ENCODE results near the gene NEU4. TPM values are rescaled to one million over a fixed set of nuclear protein-coding genes. Genes with fewer than 3 reads are reported as not detected.

The NEU4 gene
- polyA plus RNA-seq, 1 donor from 2014 or later, result not detected

DNA sequence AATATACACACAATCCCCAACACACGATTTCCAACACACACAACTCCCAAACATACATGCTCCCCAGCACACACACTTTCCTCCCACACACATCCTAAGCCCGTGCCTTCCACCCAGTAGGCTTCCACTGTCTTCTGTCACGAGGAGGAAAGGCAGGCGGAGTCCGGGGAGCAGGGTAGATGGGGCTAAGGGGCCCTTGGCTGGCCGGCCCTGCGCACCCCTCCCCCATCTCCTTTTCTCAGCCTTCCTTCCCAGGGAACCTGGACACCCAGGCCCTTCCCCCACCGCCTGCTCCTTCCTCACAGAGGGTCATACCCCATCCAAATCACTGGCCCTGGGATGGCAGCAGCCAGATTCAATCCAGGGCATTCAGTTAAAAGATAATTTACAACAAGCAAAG, 53.1 kb downstream of the NEU4 start:
- H3K27me3 ChIP-seq (ENCODE audit: insufficient read depth, low read depth, low read length), result no peaks in the 10 kb centered on the region
- H3K79me2 ChIP-seq (replicated peaks; ENCODE audit: insufficient read depth, low read length), result no peaks in the 10 kb centered on the region
- no peak overlapping the region for H3K9ac ChIP-seq (ENCODE audit: low read length)
- H3K9me2 ChIP-seq (ENCODE audit: insufficient read depth, low read length), result no peaks in the 10 kb centered on the region
- H4K20me1 ChIP-seq (ENCODE audit: insufficient read depth), result no peaks in the 10 kb centered on the region
- H3K27ac ChIP-seq (ENCODE audit: low read length), result no peak overlapping the region
- TF ChIP-seq EZH2 (IDR thresholded peaks at IDR 0.05; ENCODE audit: borderline replicate concordance, insufficient read depth, low read length, poor library complexity, severe bottlenecking) (no peak), SMC3 (conservative IDR thresholded peaks at IDR 0.05; ENCODE audit: poor library complexity) (no peak), EP300 (conservative IDR thresholded peaks at IDR 0.05; ENCODE audit: poor library complexity, severe bottlenecking) (no peak)
- TF ChIP-seq, protein P1, sequence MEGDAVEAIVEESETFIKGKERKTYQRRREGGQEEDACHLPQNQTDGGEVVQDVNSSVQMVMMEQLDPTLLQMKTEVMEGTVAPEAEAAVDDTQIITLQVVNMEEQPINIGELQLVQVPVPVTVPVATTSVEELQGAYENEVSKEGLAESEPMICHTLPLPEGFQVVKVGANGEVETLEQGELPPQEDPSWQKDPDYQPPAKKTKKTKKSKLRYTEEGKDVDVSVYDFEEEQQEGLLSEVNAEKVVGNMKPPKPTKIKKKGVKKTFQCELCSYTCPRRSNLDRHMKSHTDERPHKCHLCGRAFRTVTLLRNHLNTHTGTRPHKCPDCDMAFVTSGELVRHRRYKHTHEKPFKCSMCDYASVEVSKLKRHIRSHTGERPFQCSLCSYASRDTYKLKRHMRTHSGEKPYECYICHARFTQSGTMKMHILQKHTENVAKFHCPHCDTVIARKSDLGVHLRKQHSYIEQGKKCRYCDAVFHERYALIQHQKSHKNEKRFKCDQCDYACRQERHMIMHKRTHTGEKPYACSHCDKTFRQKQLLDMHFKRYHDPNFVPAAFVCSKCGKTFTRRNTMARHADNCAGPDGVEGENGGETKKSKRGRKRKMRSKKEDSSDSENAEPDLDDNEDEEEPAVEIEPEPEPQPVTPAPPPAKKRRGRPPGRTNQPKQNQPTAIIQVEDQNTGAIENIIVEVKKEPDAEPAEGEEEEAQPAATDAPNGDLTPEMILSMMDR (IDR thresholded peaks at IDR 0.05; ENCODE audit: poor library complexity, severe bottlenecking), result no peak
- H3F3A ChIP-seq (ENCODE audit: insufficient read depth, low read length, poor library complexity, severe bottlenecking), result no peaks in the 10 kb centered on the region
- no peaks in the 10 kb centered on the region for H3K9me3 ChIP-seq (ENCODE audit: low read length)
- H2AFZ ChIP-seq (ENCODE audit: low read depth, low read length), result no peak overlapping the region
- no peak overlapping the region for H3K4me2 ChIP-seq (ENCODE audit: low read length)
- H3K4me3 ChIP-seq (ENCODE audit: low read length), result no peak overlapping the region
- no peaks in the 10 kb centered on the region for H3K36me3 ChIP-seq (ENCODE audit: insufficient read depth, low read length)

DNA sequence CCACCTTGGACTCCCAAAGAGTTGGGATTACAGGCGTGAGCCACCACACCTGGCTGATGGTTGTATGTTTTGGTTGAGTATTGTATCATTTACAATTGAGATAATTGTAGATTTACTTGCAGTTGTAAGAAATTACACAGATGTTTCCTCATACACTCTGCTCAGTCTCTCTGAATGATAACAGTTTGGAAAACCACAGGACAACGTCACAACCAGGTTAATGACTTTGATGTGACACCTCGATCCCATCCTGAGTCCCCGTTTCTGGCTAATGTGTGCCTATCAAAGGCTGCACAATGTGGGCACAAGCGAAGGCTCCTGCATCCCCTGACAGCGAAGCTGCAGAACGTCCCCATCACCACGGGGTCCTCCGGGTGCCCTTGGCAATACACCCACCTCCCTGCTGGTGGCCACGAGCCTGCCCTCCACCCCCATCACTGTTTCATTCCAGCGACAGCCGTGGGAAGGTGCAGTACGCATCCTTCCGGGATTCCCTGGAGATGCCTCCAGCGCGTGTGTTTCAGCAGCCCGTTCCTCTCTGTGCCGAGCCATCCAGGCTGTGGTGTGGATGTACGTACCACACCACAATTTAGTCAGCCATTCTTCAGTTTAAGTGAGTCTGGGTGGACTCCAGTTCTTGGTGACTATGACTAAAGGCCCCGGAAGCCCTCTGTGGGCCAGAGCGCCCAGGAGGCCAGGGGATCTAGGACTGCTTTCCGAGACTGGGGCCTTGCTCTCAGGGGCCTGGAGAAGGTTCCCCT, 54.0 kb downstream of the NEU4 start:
- no peaks in the 10 kb centered on the region for H3K36me3 ChIP-seq (ENCODE audit: insufficient read depth, low read length)
- TF ChIP-seq SMC3 (conservative IDR thresholded peaks at IDR 0.05; ENCODE audit: poor library complexity) (no peak), TAF1 (IDR thresholded peaks at IDR 0.05; ENCODE audit: low read depth) (no peak), EP300 (conservative IDR thresholded peaks at IDR 0.05; ENCODE audit: poor library complexity, severe bottlenecking) (no peak), EZH2 (IDR thresholded peaks at IDR 0.05; ENCODE audit: borderline replicate concordance, insufficient read depth, low read length, poor library complexity, severe bottlenecking) (no peak), POLR2AphosphoS5 (IDR thresholded peaks at IDR 0.05) (no peak), RAD21 (conservative IDR thresholded peaks at IDR 0.05) (no peak), MXI1 (conservative IDR thresholded peaks at IDR 0.05; ENCODE audit: poor library complexity, severe bottlenecking) (no peak)
- TF ChIP-seq, protein P2, sequence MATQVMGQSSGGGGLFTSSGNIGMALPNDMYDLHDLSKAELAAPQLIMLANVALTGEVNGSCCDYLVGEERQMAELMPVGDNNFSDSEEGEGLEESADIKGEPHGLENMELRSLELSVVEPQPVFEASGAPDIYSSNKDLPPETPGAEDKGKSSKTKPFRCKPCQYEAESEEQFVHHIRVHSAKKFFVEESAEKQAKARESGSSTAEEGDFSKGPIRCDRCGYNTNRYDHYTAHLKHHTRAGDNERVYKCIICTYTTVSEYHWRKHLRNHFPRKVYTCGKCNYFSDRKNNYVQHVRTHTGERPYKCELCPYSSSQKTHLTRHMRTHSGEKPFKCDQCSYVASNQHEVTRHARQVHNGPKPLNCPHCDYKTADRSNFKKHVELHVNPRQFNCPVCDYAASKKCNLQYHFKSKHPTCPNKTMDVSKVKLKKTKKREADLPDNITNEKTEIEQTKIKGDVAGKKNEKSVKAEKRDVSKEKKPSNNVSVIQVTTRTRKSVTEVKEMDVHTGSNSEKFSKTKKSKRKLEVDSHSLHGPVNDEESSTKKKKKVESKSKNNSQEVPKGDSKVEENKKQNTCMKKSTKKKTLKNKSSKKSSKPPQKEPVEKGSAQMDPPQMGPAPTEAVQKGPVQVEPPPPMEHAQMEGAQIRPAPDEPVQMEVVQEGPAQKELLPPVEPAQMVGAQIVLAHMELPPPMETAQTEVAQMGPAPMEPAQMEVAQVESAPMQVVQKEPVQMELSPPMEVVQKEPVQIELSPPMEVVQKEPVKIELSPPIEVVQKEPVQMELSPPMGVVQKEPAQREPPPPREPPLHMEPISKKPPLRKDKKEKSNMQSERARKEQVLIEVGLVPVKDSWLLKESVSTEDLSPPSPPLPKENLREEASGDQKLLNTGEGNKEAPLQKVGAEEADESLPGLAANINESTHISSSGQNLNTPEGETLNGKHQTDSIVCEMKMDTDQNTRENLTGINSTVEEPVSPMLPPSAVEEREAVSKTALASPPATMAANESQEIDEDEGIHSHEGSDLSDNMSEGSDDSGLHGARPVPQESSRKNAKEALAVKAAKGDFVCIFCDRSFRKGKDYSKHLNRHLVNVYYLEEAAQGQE (IDR thresholded peaks at IDR 0.05; ENCODE audit: borderline replicate concordance), result no peak
- H2AFZ ChIP-seq (ENCODE audit: low read depth, low read length), result no peak overlapping the region
- no peaks in the 10 kb centered on the region for H3F3A ChIP-seq (ENCODE audit: insufficient read depth, low read length, poor library complexity, severe bottlenecking)
- H4K20me1 ChIP-seq (ENCODE audit: insufficient read depth), result no peaks in the 10 kb centered on the region
- H3K4me3 ChIP-seq (ENCODE audit: low read length), result no peak overlapping the region
- H3K27me3 ChIP-seq (ENCODE audit: insufficient read depth, low read depth, low read length), result no peaks in the 10 kb centered on the region
- no peak overlapping the region for H3K27ac ChIP-seq (ENCODE audit: low read length)
- H3K9me3 ChIP-seq (ENCODE audit: low read length), result no peaks in the 10 kb centered on the region
- H3K4me2 ChIP-seq (ENCODE audit: low read length), result no peak overlapping the region
- no peak overlapping the region for H3K9ac ChIP-seq (ENCODE audit: low read length)
- H3K79me2 ChIP-seq (replicated peaks; ENCODE audit: insufficient read depth, low read length), result no peaks in the 10 kb centered on the region
- H3K9me2 ChIP-seq (ENCODE audit: insufficient read depth, low read length), result no peaks in the 10 kb centered on the region

Data from neural cell (in vitro differentiated cells).